K562 (cell line): Measurements from ENCODE around the gene HERC5. TPM values are rescaled to one million over a fixed set of nuclear protein-coding genes. Genes with fewer than 3 reads are reported as not detected.

Source experiments
- ATAC-seq: fragments of 200-7000 bp; cut with Tn5 transposase; 3 replicates; pipeline ENCODE4 v1.9.1; 2020; ENCODE audit warnings: moderate library complexity
- BruUV-seq: library from RNA; stranded (reverse); fragments of 400-500 nt; replicated peaks from 2 replicates; lab custom pipeline; 2021; lab: Mats Ljungman, UMichigan
- CTCF ChIA-PET: fragments of 300-600 bp; formaldehyde crosslinking; extraction: SDS; loops from one replicate; lab custom pipeline; 2021; ENCODE audit warnings: low intra/inter-chr PET ratio; lab: Yijun Ruan, JAX
- POLR2A ChIA-PET: fragments of 300-600, 350-650 bp; sonication (Branson Sonifier 250); formaldehyde crosslinking; extraction: SDS; loops from one replicate; lab custom pipeline; 2021; ENCODE audit warnings: antibody characterized with exemption, inconsistent platforms; lab: Yijun Ruan, JAX
- DNase-seq, 4 experiments: peaks; one replicate each; pipeline versions ENCODE4 v3.0.0 to v3.0.0-alpha.2; 2011 to 2018; ENCODE audit warnings: low spot score in 3 of 4, mixed read lengths in 3 of 4; ENCODE audit errors: extremely low read depth in 1 of 4
- FAIRE-seq: peaks from 2 replicates; lab custom pipeline; 2011; peaks lifted over from hg19 to GRCh38; lab: Jason Lieb, UNC
- H2AFZ ChIP-seq: 2 replicates; pipeline ENCODE4 v1.6.0; 2011; ENCODE audit warnings: low read depth, low read length, control low read depth, inconsistent platforms
- H3K27ac ChIP-seq: fragments of 200-600 bp; 3 replicates; pipeline ENCODE4 v1.8.0; 2011; ENCODE audit warnings: low read depth, mild to moderate bottlenecking, control low read depth, inconsistent platforms, low read length, moderate library complexity, mixed read lengths; ENCODE audit errors: extremely low read depth
- H3K27me3 ChIP-seq, 2 experiments: fragments of 300-600 bp in 1 of 2; 2 replicates in 1 of 2; 3 replicates in 1 of 2; pipeline versions ENCODE4 v1.6.0 to v1.8.0; 2011; ENCODE audit warnings: inconsistent platforms in 2 of 2, low read length in 2 of 2, mild to moderate bottlenecking in 1 of 2, mixed read lengths in 1 of 2, moderate library complexity in 1 of 2; ENCODE audit not compliant: control insufficient read depth in 2 of 2, insufficient read depth in 2 of 2
- H3K36me3 ChIP-seq: fragments of 300-600 bp; 3 replicates; pipeline ENCODE4 v1.8.0; 2011; ENCODE audit warnings: mild to moderate bottlenecking, low read length, inconsistent platforms; ENCODE audit not compliant: control insufficient read depth, insufficient read depth
- H3K4me1 ChIP-seq, 2 experiments: fragments of 200-600 bp in 1 of 2; replicated peaks in 1 of 2; 2 replicates in 1 of 2; 3 replicates in 1 of 2; pipeline versions ENCODE4 v1.5.1 to v1.8.0; 2011; ENCODE audit warnings: inconsistent platforms in 2 of 2, low read length in 2 of 2, mild to moderate bottlenecking in 1 of 2, mixed read lengths in 1 of 2, moderate library complexity in 1 of 2; ENCODE audit not compliant: control insufficient read depth in 2 of 2, insufficient read depth in 2 of 2
- H3K4me2 ChIP-seq: 2 replicates; pipeline ENCODE4 v1.6.1; 2011; ENCODE audit warnings: low read length, control low read depth, inconsistent platforms, mixed read lengths; ENCODE audit not compliant: insufficient read depth
- H3K4me3 ChIP-seq: fragments of 200-600 bp; sonication (generic), shearing (Covaris generic); 2 replicates; pipeline ENCODE4 v1.5.1; 2016; ENCODE audit warnings: control low read depth, inconsistent platforms
- H3K79me2 ChIP-seq: fragments of 200-600 bp; 3 replicates; pipeline ENCODE4 v1.8.0; 2011; ENCODE audit warnings: low read length, inconsistent platforms; ENCODE audit not compliant: control insufficient read depth, insufficient read depth
- H3K9ac ChIP-seq, 2 experiments: 2 replicates each; pipeline versions ENCODE4 v1.6.0 to v1.6.1; 2011; ENCODE audit warnings: low read depth in 2 of 2, low read length in 2 of 2, control low read depth in 1 of 2, inconsistent platforms in 1 of 2, mild to moderate bottlenecking in 1 of 2, mixed read lengths in 1 of 2; ENCODE audit not compliant: insufficient read depth in 1 of 2
- H3K9me1 ChIP-seq: one replicate; pipeline ENCODE4 v1.6.0; 2011; ENCODE audit warnings: inconsistent platforms, mild to moderate bottlenecking, low read length, moderate library complexity; ENCODE audit not compliant: control insufficient read depth, insufficient read depth
- H3K9me3 ChIP-seq: replicated peaks from 2 replicates; pipeline ENCODE4 v1.5.1; 2011; ENCODE audit warnings: low read depth, low read length, inconsistent platforms; ENCODE audit not compliant: control insufficient read depth, insufficient read depth
- H4K20me1 ChIP-seq: replicated peaks from 2 replicates; pipeline ENCODE4 v1.6.1; 2011; ENCODE audit warnings: low read length, inconsistent platforms, mixed read lengths; ENCODE audit not compliant: control insufficient read depth, insufficient read depth
- BACH1 ChIP-seq: fragments of 200-800 bp; sonication (Bioruptor generic); IDR thresholded peaks from 2 replicates; pipeline ENCODE4 v1.6.1; 2016; ENCODE audit warnings: missing genetic modification characterization, missing compliant biosample characterization
- CHD4 ChIP-seq: fragments of 200-600 bp; sonication (generic); IDR thresholded peaks from 3 replicates; pipeline ENCODE4 v1.6.1; 2012; ENCODE audit warnings: low read depth, mild to moderate bottlenecking, mixed read lengths, low read length, inconsistent platforms; ENCODE audit not compliant: insufficient read depth, insufficient replicate concordance, poor library complexity, severe bottlenecking
- HCFC1 ChIP-seq: IDR thresholded peaks from 2 replicates; pipeline ENCODE4 v1.6.1; 2012; ENCODE audit warnings: low read depth, low read length, improper control_type of control experiment
- MYBL2 ChIP-seq, 2 experiments: fragments of 450-650 bp in 1 of 2; sonication (generic) in 1 of 2; formaldehyde crosslinking in 1 of 2; IDR thresholded peaks; 2 replicates each; pipeline versions ENCODE4 v1.6.1 to v1.8.1; 2017 to 2022; ENCODE audit warnings: borderline replicate concordance in 1 of 2, inconsistent platforms in 1 of 2, low read depth in 1 of 2, mild to moderate bottlenecking in 1 of 2, missing genetic modification reagents in 1 of 2, moderate library complexity in 1 of 2
- NFE2 ChIP-seq: IDR thresholded peaks from 2 replicates; pipeline ENCODE4 v1.6.1; 2014; ENCODE audit warnings: antibody characterized with exemption, low read depth
- ZNF431 ChIP-seq: sonication (generic); formaldehyde crosslinking; IDR thresholded peaks from 2 replicates; pipeline ENCODE4 v1.8.0; 2022; ENCODE audit warnings: mild to moderate bottlenecking, missing genetic modification reagents
- in situ Hi-C: fragments of 300-500 bp; cut with MboI; formaldehyde crosslinking; loops from 4 replicates; pipeline ENCODE4 v1.15.0; 2018; ENCODE audit warnings: inconsistent platforms, mixed read lengths
- intact Hi-C: fragments of 100-400 bp; cut with micrococcal nuclease; formaldehyde crosslinking; loops from 2 replicates; pipeline ENCODE4 v1.14.2; 2022
- polyA plus RNA-seq, 8 experiments: library from polyadenylated mRNA; depleted of rRNA in 4 of 8; stranded (reverse) in 5 of 8; unstranded in 3 of 8; fragments of >200 nt; fragmentation: Nextera tagmentation in 2 of 8; fragmentation: Illumina TruSeq in 1 of 8; extraction: Ambion mirVana in 2 of 8; extraction: Trizol in 1 of 8; gene quantifications; 2 replicates each; pipeline versions ENCODE4 v1.2.1 to v1.2.3, GENCODE V29; 2011 to 2014; ENCODE audit warnings: inconsistent platforms in 1 of 8, missing spikeins in 1 of 8
- total RNA-seq, 7 experiments: library from RNA; depleted of rRNA in 6 of 7; stranded (reverse); fragments of >200 nt in 6 of 7; fragmentation: Illumina TruSeq in 2 of 7; extraction: Trizol in 2 of 7; gene quantifications; 2 replicates each; pipeline versions ENCODE4 v1.2.1 to v1.2.3, GENCODE V29; 2011 to 2021; ENCODE audit warnings: low replicate concordance in 1 of 7
- TF ChIP-seq, protein P1 (sequence below): sonication (generic); IDR thresholded peaks from 2 replicates; pipeline ENCODE4 v1.6.1; 2016
- TF ChIP-seq, protein P2 (sequence below): sonication (generic); formaldehyde crosslinking; IDR thresholded peaks from 2 replicates; pipeline ENCODE4 v1.5.0; 2020; ENCODE audit warnings: missing genetic modification reagents
- TF ChIP-seq, protein P3 (sequence below): fragments of 250-450 bp; sonication (Bioruptor Pico); IDR thresholded peaks from 2 replicates; pipeline ENCODE4 v1.8.0; 2022; ENCODE audit warnings: inconsistent platforms, mild to moderate bottlenecking, moderate library complexity, borderline replicate concordance

HERC5 gene
- total and polyA plus RNA-seq, 9 of the 15 experiments (the other 6 are each of a cell fraction or from before 2014, with no cell fraction given): 0.18 TPM; not detected in 8

DNA sequence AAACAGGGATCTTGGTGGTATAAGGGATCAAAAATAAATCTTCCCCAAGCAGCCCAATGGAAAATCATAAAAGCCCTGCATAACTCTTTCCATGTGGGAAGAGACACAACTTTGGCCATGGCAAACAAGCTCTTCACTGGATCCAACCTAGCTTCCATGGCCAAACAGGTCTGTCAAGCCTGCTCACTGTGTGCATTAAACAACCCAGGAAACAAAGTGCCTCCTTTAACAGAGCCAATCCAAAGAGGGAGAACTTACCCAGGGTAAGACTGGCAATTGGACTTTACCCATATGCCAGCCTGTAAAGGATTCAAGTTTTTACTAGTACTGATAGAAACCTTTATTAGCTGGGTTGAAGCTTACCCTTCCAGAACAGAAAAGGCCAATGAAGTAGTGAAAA lies 7.6 kb upstream of the HERC5 start:
- ChIA-PET POLR2A (interaction anchor here (0.6 kb wide), 1 partner anchor 20 kb away, joined by 3 read pairs; no protein-coding TSS in a partner anchor), CTCF (no interaction called here)
- intact Hi-C loops: no loop called here
- TF ChIP-seq, protein P1, sequence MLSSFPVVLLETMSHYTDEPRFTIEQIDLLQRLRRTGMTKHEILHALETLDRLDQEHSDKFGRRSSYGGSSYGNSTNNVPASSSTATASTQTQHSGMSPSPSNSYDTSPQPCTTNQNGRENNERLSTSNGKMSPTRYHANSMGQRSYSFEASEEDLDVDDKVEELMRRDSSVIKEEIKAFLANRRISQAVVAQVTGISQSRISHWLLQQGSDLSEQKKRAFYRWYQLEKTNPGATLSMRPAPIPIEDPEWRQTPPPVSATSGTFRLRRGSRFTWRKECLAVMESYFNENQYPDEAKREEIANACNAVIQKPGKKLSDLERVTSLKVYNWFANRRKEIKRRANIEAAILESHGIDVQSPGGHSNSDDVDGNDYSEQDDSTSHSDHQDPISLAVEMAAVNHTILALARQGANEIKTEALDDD: no peak
- no peak for TF ChIP-seq MYBL2 (IDR thresholded peaks at IDR 0.05; ENCODE audit: low read depth)
- TF ChIP-seq MYBL2 (CRISPR knock-in tag; IDR thresholded peaks at IDR 0.05; ENCODE audit: borderline replicate concordance): no peak
- TF ChIP-seq, protein P2, sequence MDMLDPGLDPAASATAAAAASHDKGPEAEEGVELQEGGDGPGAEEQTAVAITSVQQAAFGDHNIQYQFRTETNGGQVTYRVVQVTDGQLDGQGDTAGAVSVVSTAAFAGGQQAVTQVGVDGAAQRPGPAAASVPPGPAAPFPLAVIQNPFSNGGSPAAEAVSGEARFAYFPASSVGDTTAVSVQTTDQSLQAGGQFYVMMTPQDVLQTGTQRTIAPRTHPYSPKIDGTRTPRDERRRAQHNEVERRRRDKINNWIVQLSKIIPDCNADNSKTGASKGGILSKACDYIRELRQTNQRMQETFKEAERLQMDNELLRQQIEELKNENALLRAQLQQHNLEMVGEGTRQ (CRISPR knock-in tag): no peak
- no peak for TF ChIP-seq BACH1 (tag)
- TF ChIP-seq, protein P3, sequence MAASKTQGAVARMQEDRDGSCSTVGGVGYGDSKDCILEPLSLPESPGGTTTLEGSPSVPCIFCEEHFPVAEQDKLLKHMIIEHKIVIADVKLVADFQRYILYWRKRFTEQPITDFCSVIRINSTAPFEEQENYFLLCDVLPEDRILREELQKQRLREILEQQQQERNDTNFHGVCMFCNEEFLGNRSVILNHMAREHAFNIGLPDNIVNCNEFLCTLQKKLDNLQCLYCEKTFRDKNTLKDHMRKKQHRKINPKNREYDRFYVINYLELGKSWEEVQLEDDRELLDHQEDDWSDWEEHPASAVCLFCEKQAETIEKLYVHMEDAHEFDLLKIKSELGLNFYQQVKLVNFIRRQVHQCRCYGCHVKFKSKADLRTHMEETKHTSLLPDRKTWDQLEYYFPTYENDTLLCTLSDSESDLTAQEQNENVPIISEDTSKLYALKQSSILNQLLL (CRISPR knock-in tag): no peak
- no peak for TF ChIP-seq ZNF431 (CRISPR knock-in tag)
- TF ChIP-seq CHD4: no peak
- no peak for TF ChIP-seq HCFC1
- TF ChIP-seq NFE2: no peak
- H2AFZ ChIP-seq: no peak overlapping the region
- H3K9me3 ChIP-seq: no peaks in the 10 kb centered on the region
- no peaks in the 10 kb centered on the region for H3K79me2 ChIP-seq
- H4K20me1 ChIP-seq: no peaks in the 10 kb centered on the region
- no peaks in the 10 kb centered on the region for H3K36me3 ChIP-seq
- no peak overlapping the region for H3K27ac ChIP-seq
- ATAC-seq (no peak), DNase-seq (no peak), FAIRE-seq (no peak)
- no peak overlapping the region for H3K4me3 ChIP-seq
- H3K27me3 ChIP-seq: peaks cover 0 to under 1% of the 10 kb centered on the region in 2 experiments; a peak in 2 of 5 replicates
- H3K9me1 ChIP-seq: no peaks in the 10 kb centered on the region
- H3K9ac ChIP-seq: no peak overlapping the region
- no TSS peak for BruUV-seq
- H3K4me2 ChIP-seq: no peak overlapping the region
- in situ Hi-C loops: no loop called here
- H3K4me1 ChIP-seq: no peaks in the 10 kb centered on the region
